Stromal cell of bone marrow (primary cell): ENCODE results near the gene MTOR.
"Not testable (repeated sequence)": the region's sequence is repeated elsewhere in the genome, so short reads cannot be mapped to it uniquely, and the experiment has no call there.

Source experiments
- DNase-seq: peaks from one replicate; pipeline ENCODE4 v3.0.0-alpha.2; 2012; ENCODE audit warnings: low read depth

MTOR gene

GRCh38 chr1:11262171-11263049 lies at the start of gene MTOR:
Gene MTOR, minus strand, starts transcription at chr1:11262551. Its CDS starts 3,142 bp downstream, at chr1:11259409.
- DNase-seq: peak; percentile 100

GRCh38 chr1:11309385-11309784 lies 47.0 kb upstream of the MTOR start:
- no peak for DNase-seq

GRCh38 chr1:11308699-11309224 lies 46.4 kb upstream of the MTOR start:
- no peak for DNase-seq

GRCh38 chr1:11307852-11308251 lies 45.5 kb upstream of the MTOR start:
- no peak for DNase-seq

GRCh38 chr1:11305516-11305915 lies 43.2 kb upstream of the MTOR start:
- DNase-seq: not testable (repeated sequence)

GRCh38 chr1:11302366-11302765 lies 40.0 kb upstream of the MTOR start:
- DNase-seq: no peak

- no peak for DNase-seq
Measured at GRCh38 chr1:11301601-11302000, 39.2 kb upstream of the MTOR start.

- no peak for DNase-seq
Measured at GRCh38 chr1:11299225-11299574, 36.8 kb upstream of the MTOR start.

GRCh38 chr1:11298390-11299224 lies 36.3 kb upstream of the MTOR start:
- DNase-seq: no peak

GRCh38 chr1:11297774-11298173 lies 35.4 kb upstream of the MTOR start:
- not testable (repeated sequence) for DNase-seq

- no peak for DNase-seq
Measured at GRCh38 chr1:11295905-11296304, 33.6 kb upstream of the MTOR start.

- no peak for DNase-seq
Measured at GRCh38 chr1:11294951-11295350, 32.6 kb upstream of the MTOR start.

GRCh38 chr1:11293856-11294255 lies 31.5 kb upstream of the MTOR start:
- DNase-seq: no peak

- no peak for DNase-seq
Measured at GRCh38 chr1:11291049-11291448, 28.7 kb upstream of the MTOR start.

- DNase-seq: no peak
Measured at GRCh38 chr1:11289064-11289463, 26.7 kb upstream of the MTOR start.

- peak; percentile 45 for DNase-seq
Measured at GRCh38 chr1:11286735-11287410, 24.5 kb upstream of the MTOR start.

GRCh38 chr1:11285883-11286734 lies 23.8 kb upstream of the MTOR start:
- DNase-seq: no peak

- no peak for DNase-seq
Measured at GRCh38 chr1:11284784-11285183, 22.4 kb upstream of the MTOR start.

GRCh38 chr1:11283151-11283550 lies 20.8 kb upstream of the MTOR start:
- no peak for DNase-seq

- peak; percentile 95 for DNase-seq
Measured at GRCh38 chr1:11281518-11282331, 19.4 kb upstream of the MTOR start.
